SK-N-SH treated with all-trans-retinoic acid at 6 μM for 48 hours (cell line): Measurements from ENCODE around the gene PDZK1IP1.

Experiments
- ATAC-seq: fragments of 200-7000 bp; cut with Tn5 transposase; 3 replicates; pipeline ENCODE4 v1.9.1; 2020; ENCODE audit warnings: mild to moderate bottlenecking, moderate library complexity
- ARNTL ChIP-seq: fragments of 450-650 bp; formaldehyde crosslinking; IDR thresholded peaks from 2 replicates; pipeline ENCODE4 v1.5.0; 2020; ENCODE audit warnings: low read depth, mild to moderate bottlenecking, moderate library complexity, borderline replicate concordance
- BACH2 ChIP-seq: fragments of 250-450 bp; sonication (Bioruptor Pico); IDR thresholded peaks from 2 replicates; pipeline ENCODE4 v1.9.0; 2021; ENCODE audit warnings: mild to moderate bottlenecking, borderline replicate concordance
- CREB5 ChIP-seq: fragments of 250-450 bp; sonication (Bioruptor Pico); IDR thresholded peaks from 2 replicates; pipeline ENCODE4 v1.5.1; 2020; ENCODE audit warnings: low read depth, mild to moderate bottlenecking, moderate library complexity
- CSDC2 ChIP-seq: fragments of 250-450 bp; sonication (Bioruptor Pico); IDR thresholded peaks from 2 replicates; pipeline ENCODE4 v1.5.0; 2020; ENCODE audit warnings: mild to moderate bottlenecking, moderate library complexity
- CSRNP3 ChIP-seq: fragments of 250-450 bp; sonication (Bioruptor Pico); IDR thresholded peaks from 2 replicates; pipeline ENCODE4 v1.5.1; 2021; ENCODE audit warnings: mild to moderate bottlenecking, moderate library complexity
- ESRRG ChIP-seq: fragments of 250-450 bp; sonication (Bioruptor Pico); IDR thresholded peaks from 2 replicates; pipeline ENCODE4 v1.6.1; 2021; ENCODE audit warnings: mild to moderate bottlenecking
- GLIS3 ChIP-seq: fragments of 250-450 bp; sonication (Bioruptor Pico); IDR thresholded peaks from 2 replicates; pipeline ENCODE4 v1.5.0; 2020; ENCODE audit warnings: mild to moderate bottlenecking, moderate library complexity
- ISL1 ChIP-seq: fragments of 250-450 bp; sonication (Bioruptor Pico); IDR thresholded peaks from 2 replicates; pipeline ENCODE4 v2.1.2; 2022; ENCODE audit warnings: mild to moderate bottlenecking, moderate library complexity
- OSR1 ChIP-seq: fragments of 250-450 bp; sonication (Bioruptor Pico); IDR thresholded peaks from 2 replicates; pipeline ENCODE4 v1.8.0; 2022; ENCODE audit warnings: moderate library complexity, mild to moderate bottlenecking, inconsistent platforms
- POU6F1 ChIP-seq: fragments of 250-450 bp; sonication (Bioruptor Pico); IDR thresholded peaks from 2 replicates; pipeline ENCODE4 v1.8.0; 2021; ENCODE audit warnings: low read depth, mild to moderate bottlenecking, moderate library complexity, borderline replicate concordance
- PPARA ChIP-seq: fragments of 250-450 bp; sonication (Bioruptor Pico); IDR thresholded peaks from 2 replicates; pipeline ENCODE4 v1.5.0; 2020; ENCODE audit warnings: mild to moderate bottlenecking, borderline replicate concordance
- RARB ChIP-seq: fragments of 250-450 bp; sonication (Bioruptor Pico); IDR thresholded peaks from 2 replicates; pipeline ENCODE4 v1.8.0; 2021; ENCODE audit warnings: mild to moderate bottlenecking, moderate library complexity
- SNAI2 ChIP-seq: fragments of 250-450 bp; sonication (Bioruptor Pico); IDR thresholded peaks from 2 replicates; pipeline ENCODE4 v1.5.0; 2020; ENCODE audit warnings: mild to moderate bottlenecking, moderate library complexity
- ZC3H10 ChIP-seq: fragments of 250-450 bp; sonication (Bioruptor Pico); IDR thresholded peaks from 2 replicates; pipeline ENCODE4 v1.5.1; 2021; ENCODE audit warnings: mild to moderate bottlenecking, moderate library complexity
- ZFP3 ChIP-seq: fragments of 250-450 bp; sonication (Bioruptor Pico); IDR thresholded peaks from 2 replicates; pipeline ENCODE4 v1.5.0; 2020; ENCODE audit warnings: mild to moderate bottlenecking, moderate library complexity
- ZFP30 ChIP-seq: fragments of 450-650 bp; formaldehyde crosslinking; IDR thresholded peaks from 2 replicates; pipeline ENCODE4 v1.5.0; 2022; ENCODE audit warnings: mild to moderate bottlenecking, moderate library complexity
- ZNF565 ChIP-seq: fragments of 450-650 bp; formaldehyde crosslinking; conservative IDR thresholded peaks from 2 replicates; pipeline ENCODE4 v1.5.0; 2020; ENCODE audit warnings: low read depth, mild to moderate bottlenecking, moderate library complexity
- ZNF70 ChIP-seq: fragments of 450-650 bp; formaldehyde crosslinking; IDR thresholded peaks from 2 replicates; pipeline ENCODE4 v1.5.0; 2020; ENCODE audit warnings: mild to moderate bottlenecking, moderate library complexity
- ZNF8 ChIP-seq: fragments of 450-650 bp; formaldehyde crosslinking; IDR thresholded peaks from 2 replicates; pipeline ENCODE4 v1.5.0; 2020; ENCODE audit warnings: mild to moderate bottlenecking, moderate library complexity
- TF ChIP-seq, protein P1 (sequence below): fragments of 250-450 bp; sonication (Bioruptor Pico); IDR thresholded peaks from 2 replicates; pipeline ENCODE4 v1.8.0; 2020; ENCODE audit warnings: mild to moderate bottlenecking, moderate library complexity, borderline replicate concordance
- TF ChIP-seq, protein P2 (sequence below): fragments of 250-450 bp; sonication (Bioruptor Pico); IDR thresholded peaks from 2 replicates; pipeline ENCODE4 v1.5.0; 2020; ENCODE audit warnings: mild to moderate bottlenecking, moderate library complexity

The PDZK1IP1 gene

GRCh38 chr1:47219590-47220220 is 29.9 kb upstream of the PDZK1IP1 start:
- no peak for ATAC-seq
- TF ChIP-seq CSRNP3 (CRISPR knock-in tag): no peak
- TF ChIP-seq CREB5 (CRISPR knock-in tag): no peak
- TF ChIP-seq, protein P1, sequence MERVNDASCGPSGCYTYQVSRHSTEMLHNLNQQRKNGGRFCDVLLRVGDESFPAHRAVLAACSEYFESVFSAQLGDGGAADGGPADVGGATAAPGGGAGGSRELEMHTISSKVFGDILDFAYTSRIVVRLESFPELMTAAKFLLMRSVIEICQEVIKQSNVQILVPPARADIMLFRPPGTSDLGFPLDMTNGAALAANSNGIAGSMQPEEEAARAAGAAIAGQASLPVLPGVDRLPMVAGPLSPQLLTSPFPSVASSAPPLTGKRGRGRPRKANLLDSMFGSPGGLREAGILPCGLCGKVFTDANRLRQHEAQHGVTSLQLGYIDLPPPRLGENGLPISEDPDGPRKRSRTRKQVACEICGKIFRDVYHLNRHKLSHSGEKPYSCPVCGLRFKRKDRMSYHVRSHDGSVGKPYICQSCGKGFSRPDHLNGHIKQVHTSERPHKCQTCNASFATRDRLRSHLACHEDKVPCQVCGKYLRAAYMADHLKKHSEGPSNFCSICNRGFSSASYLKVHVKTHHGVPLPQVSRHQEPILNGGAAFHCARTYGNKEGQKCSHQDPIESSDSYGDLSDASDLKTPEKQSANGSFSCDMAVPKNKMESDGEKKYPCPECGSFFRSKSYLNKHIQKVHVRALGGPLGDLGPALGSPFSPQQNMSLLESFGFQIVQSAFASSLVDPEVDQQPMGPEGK (CRISPR knock-in tag): no peak
- TF ChIP-seq, protein P2, sequence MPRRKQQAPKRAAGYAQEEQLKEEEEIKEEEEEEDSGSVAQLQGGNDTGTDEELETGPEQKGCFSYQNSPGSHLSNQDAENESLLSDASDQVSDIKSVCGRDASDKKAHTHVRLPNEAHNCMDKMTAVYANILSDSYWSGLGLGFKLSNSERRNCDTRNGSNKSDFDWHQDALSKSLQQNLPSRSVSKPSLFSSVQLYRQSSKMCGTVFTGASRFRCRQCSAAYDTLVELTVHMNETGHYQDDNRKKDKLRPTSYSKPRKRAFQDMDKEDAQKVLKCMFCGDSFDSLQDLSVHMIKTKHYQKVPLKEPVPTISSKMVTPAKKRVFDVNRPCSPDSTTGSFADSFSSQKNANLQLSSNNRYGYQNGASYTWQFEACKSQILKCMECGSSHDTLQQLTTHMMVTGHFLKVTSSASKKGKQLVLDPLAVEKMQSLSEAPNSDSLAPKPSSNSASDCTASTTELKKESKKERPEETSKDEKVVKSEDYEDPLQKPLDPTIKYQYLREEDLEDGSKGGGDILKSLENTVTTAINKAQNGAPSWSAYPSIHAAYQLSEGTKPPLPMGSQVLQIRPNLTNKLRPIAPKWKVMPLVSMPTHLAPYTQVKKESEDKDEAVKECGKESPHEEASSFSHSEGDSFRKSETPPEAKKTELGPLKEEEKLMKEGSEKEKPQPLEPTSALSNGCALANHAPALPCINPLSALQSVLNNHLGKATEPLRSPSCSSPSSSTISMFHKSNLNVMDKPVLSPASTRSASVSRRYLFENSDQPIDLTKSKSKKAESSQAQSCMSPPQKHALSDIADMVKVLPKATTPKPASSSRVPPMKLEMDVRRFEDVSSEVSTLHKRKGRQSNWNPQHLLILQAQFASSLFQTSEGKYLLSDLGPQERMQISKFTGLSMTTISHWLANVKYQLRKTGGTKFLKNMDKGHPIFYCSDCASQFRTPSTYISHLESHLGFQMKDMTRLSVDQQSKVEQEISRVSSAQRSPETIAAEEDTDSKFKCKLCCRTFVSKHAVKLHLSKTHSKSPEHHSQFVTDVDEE (CRISPR knock-in tag): no peak
- TF ChIP-seq CSDC2 (CRISPR knock-in tag): no peak
- no peak for TF ChIP-seq BACH2 (CRISPR knock-in tag)
- no peak for TF ChIP-seq OSR1 (CRISPR knock-in tag)
- TF ChIP-seq ZC3H10: no peak
- TF ChIP-seq ZNF8: no peak
- no peak for TF ChIP-seq RARB (CRISPR knock-in tag)
- no peak for TF ChIP-seq ZFP3 (CRISPR knock-in tag)
- no peak for TF ChIP-seq ZNF70 (CRISPR knock-in tag)
- TF ChIP-seq ARNTL (CRISPR knock-in tag): no peak
- TF ChIP-seq GLIS3 (CRISPR knock-in tag): no peak
- TF ChIP-seq ZNF565 (CRISPR knock-in tag): no peak
- TF ChIP-seq POU6F1: no peak
- TF ChIP-seq ZFP30 (CRISPR knock-in tag): no peak
- TF ChIP-seq ESRRG (CRISPR knock-in tag): no peak
- no peak for TF ChIP-seq SNAI2 (CRISPR knock-in tag)

DNA sequence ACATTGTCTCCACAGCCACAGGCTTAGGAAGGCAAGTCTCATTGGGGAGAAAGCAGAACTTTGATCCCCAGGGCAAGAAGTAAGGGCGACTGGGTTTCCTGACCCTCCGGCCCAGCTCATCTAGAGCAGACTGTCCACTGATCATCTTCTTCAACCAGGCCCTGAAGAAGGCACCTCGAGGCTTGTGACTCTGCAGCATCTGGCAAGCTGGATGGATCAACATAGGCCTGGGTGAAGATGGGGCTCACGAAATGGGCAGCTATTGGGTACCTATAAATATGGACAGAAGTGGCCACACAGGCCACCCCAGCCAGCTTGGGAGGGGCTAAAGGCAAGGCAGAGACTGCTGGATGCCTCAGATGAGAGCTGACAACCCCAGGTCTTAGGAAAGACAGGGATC is 29.2 kb upstream of the PDZK1IP1 start:
- TF ChIP-seq ZC3H10 (no peak), ZNF565 (CRISPR knock-in tag) (no peak), BACH2 (CRISPR knock-in tag) (no peak), PPARA (CRISPR knock-in tag) (no peak), ZFP3 (CRISPR knock-in tag) (no peak), ZNF70 (CRISPR knock-in tag) (no peak), ISL1 (CRISPR knock-in tag) (no peak), CSDC2 (CRISPR knock-in tag) (no peak), ZNF8 (no peak), SNAI2 (CRISPR knock-in tag) (no peak), OSR1 (CRISPR knock-in tag) (no peak), GLIS3 (CRISPR knock-in tag) (no peak)
- TF ChIP-seq, protein P2 (CRISPR knock-in tag): no peak
- TF ChIP-seq, protein P1 (CRISPR knock-in tag): no peak
- ATAC-seq: no peak
